GM10266 (cell line): ENCODE measurements around the gene KCNJ6.

ENCODE experiments used
- DNase-seq: peaks from one replicate; pipeline ENCODE4 v3.0.0; 2012; ENCODE audit errors: extremely low spot score
- TF ChIP-seq, protein P1 (sequence below): IDR thresholded peaks from 2 replicates; pipeline ENCODE4 v1.5.1; 2012; ENCODE audit warnings: mild to moderate bottlenecking, low read depth; ENCODE audit not compliant: control insufficient read depth, insufficient read depth; ENCODE audit errors: missing control alignments

Gene KCNJ6

GRCh38 chr21:37564341-37564923 lies 351.8 kb downstream of the KCNJ6 start:
- peak; percentile 49 for DNase-seq
- TF ChIP-seq, protein P1, sequence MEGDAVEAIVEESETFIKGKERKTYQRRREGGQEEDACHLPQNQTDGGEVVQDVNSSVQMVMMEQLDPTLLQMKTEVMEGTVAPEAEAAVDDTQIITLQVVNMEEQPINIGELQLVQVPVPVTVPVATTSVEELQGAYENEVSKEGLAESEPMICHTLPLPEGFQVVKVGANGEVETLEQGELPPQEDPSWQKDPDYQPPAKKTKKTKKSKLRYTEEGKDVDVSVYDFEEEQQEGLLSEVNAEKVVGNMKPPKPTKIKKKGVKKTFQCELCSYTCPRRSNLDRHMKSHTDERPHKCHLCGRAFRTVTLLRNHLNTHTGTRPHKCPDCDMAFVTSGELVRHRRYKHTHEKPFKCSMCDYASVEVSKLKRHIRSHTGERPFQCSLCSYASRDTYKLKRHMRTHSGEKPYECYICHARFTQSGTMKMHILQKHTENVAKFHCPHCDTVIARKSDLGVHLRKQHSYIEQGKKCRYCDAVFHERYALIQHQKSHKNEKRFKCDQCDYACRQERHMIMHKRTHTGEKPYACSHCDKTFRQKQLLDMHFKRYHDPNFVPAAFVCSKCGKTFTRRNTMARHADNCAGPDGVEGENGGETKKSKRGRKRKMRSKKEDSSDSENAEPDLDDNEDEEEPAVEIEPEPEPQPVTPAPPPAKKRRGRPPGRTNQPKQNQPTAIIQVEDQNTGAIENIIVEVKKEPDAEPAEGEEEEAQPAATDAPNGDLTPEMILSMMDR, result no peak

DNA sequence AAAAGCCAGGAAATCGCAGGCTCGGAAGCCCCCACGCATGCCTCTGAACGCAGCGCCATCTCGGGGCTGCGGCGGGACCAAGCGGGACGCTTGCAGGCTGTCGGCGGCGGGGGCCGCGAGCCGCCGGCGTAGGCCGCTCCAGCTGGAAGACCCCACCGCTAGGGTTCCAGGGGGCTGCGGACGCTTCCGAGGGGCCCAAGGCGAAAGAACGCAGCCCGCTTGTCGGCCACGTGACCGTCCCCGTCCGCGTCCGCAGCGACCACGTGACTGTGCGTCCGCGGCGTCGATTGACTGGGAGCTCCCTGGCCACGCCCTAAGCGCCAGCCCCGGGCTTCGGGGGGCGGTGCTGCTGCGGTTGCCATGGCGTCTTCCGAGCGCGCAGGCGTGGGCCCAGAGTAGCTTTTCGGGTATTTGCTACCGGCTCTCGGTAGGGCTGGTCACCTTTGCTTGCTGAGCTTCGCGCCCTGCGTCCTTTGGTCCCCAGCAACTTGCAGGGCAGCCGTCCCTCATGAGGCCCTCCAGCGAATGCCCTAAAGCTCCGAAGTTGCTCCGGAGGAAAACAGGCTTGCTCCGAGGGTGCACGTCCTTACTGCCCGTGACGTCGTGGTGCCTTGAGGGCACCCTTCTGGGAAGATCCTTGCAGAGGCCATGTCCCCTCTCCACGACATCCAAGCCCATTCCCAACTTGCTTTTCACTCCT lies 352.5 kb downstream of the KCNJ6 start:
- peak; percentile 92 for DNase-seq
- TF ChIP-seq, protein P1, result peak; percentile 58

GRCh38 chr21:37562920-37563640 lies 353.2 kb downstream of the KCNJ6 start:
- no peak for DNase-seq
- TF ChIP-seq, protein P1, result no peak

DNA sequence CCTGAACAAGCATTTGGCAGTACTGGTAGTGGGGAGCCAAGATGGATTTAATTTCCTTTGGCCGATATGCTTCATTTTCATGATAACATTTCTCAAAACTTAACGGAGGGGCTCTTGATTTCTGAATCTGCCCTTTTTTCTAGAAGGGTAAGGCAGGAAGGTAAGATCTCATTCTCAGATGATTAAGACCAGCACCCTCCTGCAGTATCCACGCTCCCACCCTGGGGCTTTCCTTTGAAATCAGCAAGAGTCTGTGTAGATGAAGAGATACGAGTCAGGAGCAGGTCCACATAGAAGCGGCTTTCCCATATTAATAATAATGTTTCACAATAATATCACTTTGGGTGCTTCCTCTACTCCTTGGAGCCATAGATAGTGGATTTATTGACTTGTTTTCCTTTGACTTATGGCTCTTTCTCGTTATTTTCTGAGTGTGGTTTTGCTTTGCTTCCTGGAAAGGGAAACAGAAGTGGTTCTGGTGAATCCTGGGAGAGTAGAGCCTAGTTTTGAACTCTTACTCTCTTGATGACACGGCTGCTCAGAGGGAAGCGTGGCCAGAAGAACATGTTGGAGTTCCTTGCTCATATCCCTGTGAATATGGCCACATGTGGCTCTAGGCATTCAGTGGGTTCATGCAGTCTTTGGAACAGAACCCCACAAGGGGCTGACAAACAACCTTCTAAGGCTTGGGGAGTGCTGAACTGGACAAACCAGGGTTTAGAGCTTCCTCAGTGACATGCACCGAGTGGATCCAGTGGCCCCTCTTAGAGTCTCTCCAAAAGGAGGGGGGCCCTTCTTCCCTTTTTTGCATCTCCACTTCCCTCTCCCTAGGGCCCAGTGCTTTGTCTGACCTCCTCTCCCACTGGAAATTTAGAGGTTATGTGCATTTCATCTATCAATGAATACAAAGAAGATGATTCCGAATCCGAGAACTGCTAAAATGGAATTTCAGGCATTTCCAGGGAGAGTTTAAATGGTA lies 354.0 kb downstream of the KCNJ6 start:
- TF ChIP-seq, protein P1, result no peak
- no peak for DNase-seq

- no peak for DNase-seq
- TF ChIP-seq, protein P1, result no peak
Measured at GRCh38 chr21:37561506-37561905, 354.8 kb downstream of the KCNJ6 start.

DNA sequence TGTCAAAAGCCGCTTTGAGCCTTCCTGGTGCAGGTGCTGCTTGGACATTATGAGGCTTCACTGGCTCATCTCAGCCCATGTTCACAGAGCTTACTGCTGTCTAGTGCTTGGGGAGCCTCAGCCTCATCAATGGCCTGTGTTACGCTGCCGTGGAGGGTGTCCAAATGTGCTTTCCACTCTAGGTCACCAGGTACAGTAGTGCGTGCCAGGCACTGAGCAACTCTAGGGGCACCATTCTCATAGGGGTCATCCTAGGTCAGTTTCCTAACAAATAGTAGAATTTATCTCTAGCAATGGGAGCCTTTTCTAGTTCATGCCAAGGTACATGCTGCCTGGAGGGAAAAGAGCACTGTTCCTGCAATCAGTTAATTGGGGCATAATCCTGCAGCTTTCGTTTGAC lies 355.9 kb downstream of the KCNJ6 start:
- TF ChIP-seq, protein P1, result no peak
- no peak for DNase-seq
